Left lung (tissue), 10 donors: ENCODE measurements around the gene CYB5R4. TPM values are rescaled to one million over a fixed set of nuclear protein-coding genes. Genes with fewer than 3 reads are reported as not detected.

Source experiments
- ATAC-seq: fragments of 200-7000 bp; cut with Tn5 transposase; one replicate; pipeline ENCODE4 v1.9.1; 2020; ENCODE audit warnings: moderate library complexity
- DNase-seq, 4 donors: peaks; one replicate each; pipeline ENCODE4 v3.0.0-alpha.2; 2013 to 2020
- H3K27ac ChIP-seq, 2 donors: fragments of 200-600 bp; sonication (generic) in 1 of 2; one replicate each; pipeline versions ENCODE4 v1.5.0 to v1.8.0; 2020 to 2021
- H3K27me3 ChIP-seq, 2 donors: fragments of 200-600 bp; sonication (generic) in 1 of 2; one replicate each; pipeline versions ENCODE4 v1.5.0 to v1.8.0; 2020 to 2021
- H3K36me3 ChIP-seq, 2 donors: fragments of 200-600 bp; sonication (generic) in 1 of 2; one replicate each; pipeline versions ENCODE4 v1.5.0 to v1.8.0; 2020 to 2021
- H3K4me1 ChIP-seq, 2 donors: fragments of 200-600 bp; one replicate each; pipeline ENCODE4 v1.8.0; 2021
- H3K4me3 ChIP-seq, 2 donors: fragments of 200-600 bp; sonication (generic) in 1 of 2; one replicate each; pipeline versions ENCODE4 v1.5.0 to v1.8.0; 2020 to 2021; ENCODE audit warnings: mild to moderate bottlenecking in 1 of 2
- H3K9me3 ChIP-seq, 2 donors: fragments of 200-600 bp; sonication (generic) in 1 of 2; one replicate each; pipeline versions ENCODE4 v1.5.0 to v1.8.0; 2020 to 2021
- intact Hi-C, 2 donors: fragments of 100-400 bp; cut with DNase I; formaldehyde crosslinking; loops; one replicate each; pipeline versions ENCODE4 v1.11.2 to v1.14.2; 2022
- polyA plus RNA-seq, 6 donors: library from polyadenylated mRNA; unstranded; fragments of 120-200 nt; gene quantifications; one replicate each; pipeline ENCODE4 v1.2.1, GENCODE V29; 2013; ENCODE audit not compliant: insufficient read length in 6 of 6
- total RNA-seq, 2 donors: library from RNA; stranded (reverse); fragmentation: NEBNext Ultra II Directional; extraction: Animal tissue kit (Norgen Biotek cat#: 25700); gene quantifications; one replicate each; pipeline ENCODE4 v1.2.1, GENCODE V29; 2021
- TF ChIP-seq, protein P1 (sequence below), 2 donors: fragments of 200-600 bp; sonication (generic) in 1 of 2; IDR thresholded peaks; one replicate each; pipeline versions ENCODE4 v1.5.0 to v1.8.0; 2021; ENCODE audit warnings: antibody characterized with exemption in 2 of 2
- donor health status: DM: no; HTN: yes; CAD: no.
- donor health status: DM: no; HTN: no; CAD: no.

The CYB5R4 gene
- total and polyA plus RNA-seq, 8 donors = 9.0 to 44.3 (median 12.9) TPM

DNA sequence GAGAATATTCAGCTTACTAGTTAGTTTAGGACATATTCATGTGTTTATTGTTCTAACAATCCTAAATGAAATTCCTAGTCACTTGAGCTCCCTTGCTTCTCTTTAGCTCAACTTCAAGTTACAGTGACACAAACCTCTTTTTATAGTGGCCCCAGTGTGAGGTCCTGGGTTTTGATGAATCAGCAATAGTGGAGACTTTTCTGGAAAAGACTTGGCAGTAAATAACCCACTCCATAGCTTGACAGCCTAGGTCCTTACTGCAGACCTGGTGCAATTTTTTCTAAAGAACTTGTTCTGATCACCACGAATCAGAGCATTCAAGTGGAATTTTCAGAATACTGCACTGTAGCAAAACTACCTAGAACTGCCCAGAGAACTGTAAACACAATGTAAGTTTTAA is 13.2 kb upstream of the CYB5R4 start:
- Histone ChIP-seq H3K27me3 (peaks cover under 1 to 16% of the 10 kb centered on the region in 2 donors), H3K9me3 (peaks cover 0 to 3% of the 10 kb centered on the region in 2 donors), H3K36me3 (no peaks in the 10 kb centered on the region), H3K4me3 (no peak overlapping the region), H3K27ac (no peak overlapping the region), H3K4me1 (no peaks in the 10 kb centered on the region)
- DNase-seq (no peak), ATAC-seq (no peak)
- intact Hi-C loops = no loop called here
- TF ChIP-seq, protein P1, sequence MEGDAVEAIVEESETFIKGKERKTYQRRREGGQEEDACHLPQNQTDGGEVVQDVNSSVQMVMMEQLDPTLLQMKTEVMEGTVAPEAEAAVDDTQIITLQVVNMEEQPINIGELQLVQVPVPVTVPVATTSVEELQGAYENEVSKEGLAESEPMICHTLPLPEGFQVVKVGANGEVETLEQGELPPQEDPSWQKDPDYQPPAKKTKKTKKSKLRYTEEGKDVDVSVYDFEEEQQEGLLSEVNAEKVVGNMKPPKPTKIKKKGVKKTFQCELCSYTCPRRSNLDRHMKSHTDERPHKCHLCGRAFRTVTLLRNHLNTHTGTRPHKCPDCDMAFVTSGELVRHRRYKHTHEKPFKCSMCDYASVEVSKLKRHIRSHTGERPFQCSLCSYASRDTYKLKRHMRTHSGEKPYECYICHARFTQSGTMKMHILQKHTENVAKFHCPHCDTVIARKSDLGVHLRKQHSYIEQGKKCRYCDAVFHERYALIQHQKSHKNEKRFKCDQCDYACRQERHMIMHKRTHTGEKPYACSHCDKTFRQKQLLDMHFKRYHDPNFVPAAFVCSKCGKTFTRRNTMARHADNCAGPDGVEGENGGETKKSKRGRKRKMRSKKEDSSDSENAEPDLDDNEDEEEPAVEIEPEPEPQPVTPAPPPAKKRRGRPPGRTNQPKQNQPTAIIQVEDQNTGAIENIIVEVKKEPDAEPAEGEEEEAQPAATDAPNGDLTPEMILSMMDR (IDR thresholded peaks at IDR 0.05) = no peak

DNA sequence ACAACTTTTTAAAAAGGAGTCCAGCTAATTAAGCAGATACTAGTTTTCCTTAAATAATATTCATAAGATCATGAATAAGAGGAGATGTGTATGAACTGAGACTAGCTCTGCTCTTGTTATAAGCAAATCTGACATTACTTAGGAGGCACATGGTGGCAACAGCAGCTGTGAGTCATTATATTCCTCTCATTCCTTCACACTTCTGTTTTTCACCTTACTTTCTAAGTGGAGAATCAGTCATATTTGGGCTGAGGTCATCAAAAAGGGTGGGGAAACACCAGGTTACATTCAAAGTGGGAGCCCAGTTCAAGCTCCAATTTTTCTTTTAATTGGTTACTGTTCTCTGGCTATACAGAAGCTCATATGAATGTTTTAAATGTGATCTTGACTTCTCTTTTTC is 12.3 kb upstream of the CYB5R4 start:
- no peak overlapping the region for H3K4me3 ChIP-seq
- no peaks in the 10 kb centered on the region for H3K36me3 ChIP-seq
- no peak overlapping the region for H3K27ac ChIP-seq
- TF ChIP-seq, protein P1 (IDR thresholded peaks at IDR 0.05) = no peak
- H3K27me3 ChIP-seq = peaks cover 9 to 25% of the 10 kb centered on the region in 2 donors
- no peaks in the 10 kb centered on the region for H3K4me1 ChIP-seq
- intact Hi-C loops = no loop called here
- DNase-seq = no peak
- ATAC-seq = no peak
- no peaks in the 10 kb centered on the region for H3K9me3 ChIP-seq

DNA sequence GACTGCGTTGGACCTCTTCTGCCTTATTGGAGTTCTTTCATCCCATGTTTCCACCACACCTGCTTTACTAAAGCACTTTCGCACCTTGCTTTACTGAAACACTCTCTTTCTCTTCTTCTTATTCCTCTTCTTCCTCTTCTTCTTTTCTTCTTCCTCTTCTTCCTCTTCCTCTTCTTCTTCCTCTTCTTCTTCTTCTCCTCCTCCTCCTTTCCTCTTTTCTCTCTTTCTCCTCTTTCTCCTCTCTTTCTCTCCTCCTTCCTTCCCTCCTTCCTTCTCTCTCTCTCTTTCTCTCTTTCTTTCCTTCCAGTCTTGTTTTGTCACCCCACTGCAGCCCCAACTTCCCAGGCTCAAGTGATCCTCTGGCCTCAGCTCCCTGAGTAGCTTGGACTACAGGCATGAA is 10.4 kb upstream of the CYB5R4 start:
- H3K4me3 ChIP-seq = no peak overlapping the region
- H3K27ac ChIP-seq = no peak overlapping the region
- DNase-seq = no peak
- intact Hi-C loops = no loop called here
- no peaks in the 10 kb centered on the region for H3K9me3 ChIP-seq
- peaks cover 29 to 45% of the 10 kb centered on the region in 2 donors for H3K27me3 ChIP-seq
- TF ChIP-seq, protein P1 (IDR thresholded peaks at IDR 0.05) = no peak
- no peaks in the 10 kb centered on the region for H3K36me3 ChIP-seq
- peaks cover 3 to 10% of the 10 kb centered on the region in 2 donors for H3K4me1 ChIP-seq
- ATAC-seq = no peak

DNA sequence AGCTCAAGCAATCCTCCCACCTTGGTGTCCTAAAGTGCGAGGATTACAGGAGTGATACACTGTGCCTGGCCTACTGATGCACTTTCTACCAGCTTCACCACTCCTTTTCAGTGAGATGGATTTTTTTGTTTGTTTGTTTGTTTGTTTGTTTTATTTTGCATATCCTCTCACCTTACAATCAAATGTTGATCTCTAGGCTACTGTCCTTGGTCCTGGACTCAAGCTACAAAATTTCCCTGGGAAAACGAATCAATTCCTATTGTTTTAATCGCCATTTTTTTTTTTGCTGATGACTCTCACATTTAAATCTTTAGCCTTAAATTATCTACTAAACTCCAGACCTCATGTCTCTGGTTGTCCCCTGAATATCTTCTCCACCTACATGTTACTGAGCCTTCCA is 9.9 kb upstream of the CYB5R4 start:
- Histone ChIP-seq H3K27ac (no peak overlapping the region), H3K27me3 (peaks cover 31 to 49% of the 10 kb centered on the region in 2 donors), H3K9me3 (no peaks in the 10 kb centered on the region), H3K4me1 (peaks cover 3 to 10% of the 10 kb centered on the region in 2 donors), H3K4me3 (no peak overlapping the region), H3K36me3 (no peaks in the 10 kb centered on the region)
- intact Hi-C loops = no loop called here
- no peak for ATAC-seq
- TF ChIP-seq, protein P1 (IDR thresholded peaks at IDR 0.05) = no peak
- DNase-seq = no peak

DNA sequence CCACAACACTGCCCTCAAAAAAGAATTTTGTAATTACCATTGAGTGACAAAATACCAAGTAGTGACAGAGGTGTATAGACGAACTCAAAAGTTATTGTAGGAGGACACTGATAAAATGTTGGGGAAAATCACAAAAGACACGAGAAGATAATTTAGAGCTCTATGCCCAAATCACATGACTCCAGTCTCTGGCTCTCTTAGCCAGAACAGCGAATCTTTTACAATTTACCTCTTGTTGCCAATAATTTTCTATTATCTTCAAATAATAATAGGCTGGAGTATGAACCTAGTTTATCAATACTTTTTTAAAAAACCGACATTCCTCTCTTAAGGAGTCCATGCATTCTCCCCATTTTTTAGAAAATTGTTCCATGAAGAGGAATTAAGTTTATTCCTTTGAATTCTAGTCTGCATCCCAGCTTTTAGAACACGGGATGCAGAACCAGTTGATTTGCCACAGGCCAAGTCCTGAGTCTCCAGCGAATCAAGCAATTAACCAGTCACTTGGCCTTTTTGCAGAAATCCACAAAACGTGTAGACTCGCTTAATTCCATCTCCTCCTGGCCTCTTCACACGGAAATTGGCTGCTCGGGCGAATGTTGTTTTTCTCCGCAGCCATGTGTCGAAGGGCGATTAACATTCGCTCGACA is 6.8 kb upstream of the CYB5R4 start:
- DNase-seq = no peak
- H3K4me3 ChIP-seq = peak overlapping the region in 1 of 2 donors; percentile 35
- peaks cover 3 to 10% of the 10 kb centered on the region in 2 donors for H3K4me1 ChIP-seq
- no peaks in the 10 kb centered on the region for H3K36me3 ChIP-seq
- H3K27ac ChIP-seq = no peak overlapping the region
- no peaks in the 10 kb centered on the region for H3K9me3 ChIP-seq
- H3K27me3 ChIP-seq = peaks cover 31 to 80% of the 10 kb centered on the region in 2 donors
- TF ChIP-seq, protein P1 (IDR thresholded peaks at IDR 0.05) = no peak
- intact Hi-C loops = no loop called here
- no peak for ATAC-seq
